ENCODE measurements around the gene KCNS3.

KCNS3 gene

DNA sequence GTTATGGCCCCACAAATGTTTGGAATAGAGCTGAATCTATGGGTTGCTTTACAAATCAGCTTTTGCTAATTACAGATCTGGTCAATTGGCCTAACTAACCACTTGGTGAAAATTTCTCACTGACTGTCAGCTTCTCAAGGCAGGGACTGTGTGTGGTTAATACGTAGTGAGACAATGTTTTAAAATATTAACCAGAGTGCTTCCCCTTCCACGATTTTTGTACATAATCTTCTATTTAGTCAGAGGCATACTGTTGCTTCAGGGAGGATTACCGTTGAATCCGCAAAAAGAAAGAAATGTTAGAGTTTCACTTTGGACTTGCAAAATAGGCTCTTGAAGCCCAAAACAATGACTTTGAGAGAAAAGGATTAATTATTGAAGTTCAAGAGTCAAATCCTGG lies 14.9 kb upstream of the KCNS3 start:
- H3K36me3 Mint-ChIP-seq (ENCODE audit: low read depth), result no peaks in the 10 kb centered on the region
- no peak overlapping the region for H3K4me3 Mint-ChIP-seq
- no peak overlapping the region for H3K27ac Mint-ChIP-seq
- H3K4me1 Mint-ChIP-seq (ENCODE audit: low read depth), result no peaks in the 10 kb centered on the region
- peaks cover 20% of the 10 kb centered on the region for H3K27me3 Mint-ChIP-seq
- H3K9me3 Mint-ChIP-seq, result no peaks in the 10 kb centered on the region

DNA sequence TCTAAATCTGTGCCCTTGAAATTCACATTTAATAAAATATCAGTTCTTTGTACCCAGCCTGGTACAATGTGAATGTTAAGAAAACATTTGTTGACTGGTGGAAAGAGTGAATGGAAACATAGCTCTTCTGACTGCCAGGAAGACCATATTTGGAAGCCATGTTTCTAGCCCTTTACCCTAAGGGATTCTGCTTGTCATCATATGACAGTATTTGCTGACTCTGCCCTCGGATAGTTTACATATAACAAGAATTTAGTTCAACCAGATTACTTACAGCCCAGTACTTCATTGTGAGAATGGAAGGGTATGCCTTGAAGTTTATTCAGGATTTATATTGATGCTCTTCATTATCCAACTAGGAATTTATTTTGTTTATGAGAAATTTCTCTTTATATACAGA lies 13.8 kb upstream of the KCNS3 start:
- H3K36me3 Mint-ChIP-seq (ENCODE audit: low read depth), result no peaks in the 10 kb centered on the region
- H3K4me1 Mint-ChIP-seq (ENCODE audit: low read depth), result no peaks in the 10 kb centered on the region
- H3K27me3 Mint-ChIP-seq, result peaks cover 15% of the 10 kb centered on the region
- H3K9me3 Mint-ChIP-seq, result no peaks in the 10 kb centered on the region
- no peak overlapping the region for H3K4me3 Mint-ChIP-seq
- no peak overlapping the region for H3K27ac Mint-ChIP-seq

DNA sequence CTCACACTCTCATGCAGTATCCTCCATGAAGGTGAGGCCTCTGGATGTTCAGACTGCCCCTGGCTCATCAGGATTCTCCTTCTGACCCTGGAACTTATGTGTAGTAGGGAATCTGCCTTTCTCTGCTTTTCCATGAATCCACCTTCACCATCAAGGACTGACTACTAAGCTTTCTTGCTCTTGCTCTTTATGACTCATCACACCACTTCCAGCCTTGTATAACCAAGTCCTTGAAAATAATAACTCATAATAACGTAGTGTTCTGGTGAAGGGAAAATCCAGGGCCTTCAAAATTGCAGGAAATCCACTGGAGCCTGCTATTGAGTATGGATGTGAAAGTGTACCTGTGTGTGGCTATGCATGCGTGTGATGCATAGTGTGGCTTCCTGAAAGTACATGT lies 11.3 kb upstream of the KCNS3 start:
- Mint-ChIP-seq H3K27ac (no peak overlapping the region), H3K36me3 (ENCODE audit: low read depth) (no peaks in the 10 kb centered on the region), H3K27me3 (peaks cover 15% of the 10 kb centered on the region)

DNA sequence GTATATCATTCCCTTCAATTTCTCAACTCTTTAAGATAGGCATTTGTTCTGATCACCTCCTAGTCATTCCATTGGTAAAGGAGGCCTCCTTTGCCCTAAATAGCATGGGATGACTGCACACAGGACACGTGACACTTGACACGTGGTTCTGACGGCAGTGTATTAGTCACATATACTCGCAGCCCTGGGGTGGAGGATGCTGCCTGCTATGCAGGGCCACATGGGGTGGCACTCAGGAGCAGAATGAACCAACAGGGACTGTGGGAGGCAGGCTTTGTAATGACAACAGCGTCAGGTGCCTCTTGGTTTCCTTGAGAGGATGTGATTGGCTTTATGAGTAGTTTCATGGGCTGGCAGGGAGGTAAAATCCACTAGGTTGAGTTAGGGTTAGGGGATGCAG lies 9.3 kb upstream of the KCNS3 start:
- no peak overlapping the region for H3K27ac Mint-ChIP-seq
- H3K4me3 Mint-ChIP-seq, result no peak overlapping the region
- peaks cover 25% of the 10 kb centered on the region for H3K27me3 Mint-ChIP-seq
- H3K9me3 Mint-ChIP-seq, result no peaks in the 10 kb centered on the region
- H3K4me1 Mint-ChIP-seq (ENCODE audit: low read depth), result no peaks in the 10 kb centered on the region
- H3K36me3 Mint-ChIP-seq (ENCODE audit: low read depth), result no peaks in the 10 kb centered on the region

More for the DNA sequence above, 11.3 kb upstream of the KCNS3 start:
- H3K4me1 Mint-ChIP-seq (ENCODE audit: low read depth), result no peaks in the 10 kb centered on the region
- no peak overlapping the region for H3K4me3 Mint-ChIP-seq
- H3K9me3 Mint-ChIP-seq, result no peaks in the 10 kb centered on the region

DNA sequence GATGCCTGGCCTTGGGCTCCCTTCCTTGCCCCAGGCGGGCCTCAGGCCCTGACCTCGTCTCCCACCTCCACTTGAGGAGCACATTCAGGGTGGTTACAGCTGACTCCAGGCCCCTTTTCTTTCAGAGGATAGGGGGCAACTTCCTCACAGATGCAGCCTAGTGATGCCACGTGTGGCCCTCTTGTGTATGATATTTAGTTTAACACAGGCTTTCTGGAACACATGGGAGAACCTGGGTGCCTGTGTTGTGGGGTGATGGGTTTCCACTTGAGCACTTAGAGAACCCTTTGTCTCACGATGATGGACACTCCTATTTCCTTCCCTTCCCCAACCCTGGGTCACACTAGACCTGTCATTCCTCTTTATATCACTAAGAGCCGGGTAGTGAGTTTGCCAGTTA lies 6.8 kb upstream of the KCNS3 start:
- H3K9me3 Mint-ChIP-seq, result no peaks in the 10 kb centered on the region
- peaks cover 44% of the 10 kb centered on the region for H3K27me3 Mint-ChIP-seq
- H3K4me1 Mint-ChIP-seq (ENCODE audit: low read depth), result no peaks in the 10 kb centered on the region
- H3K36me3 Mint-ChIP-seq (ENCODE audit: low read depth), result no peaks in the 10 kb centered on the region
- H3K4me3 Mint-ChIP-seq, result no peak overlapping the region
- no peak overlapping the region for H3K27ac Mint-ChIP-seq

DNA sequence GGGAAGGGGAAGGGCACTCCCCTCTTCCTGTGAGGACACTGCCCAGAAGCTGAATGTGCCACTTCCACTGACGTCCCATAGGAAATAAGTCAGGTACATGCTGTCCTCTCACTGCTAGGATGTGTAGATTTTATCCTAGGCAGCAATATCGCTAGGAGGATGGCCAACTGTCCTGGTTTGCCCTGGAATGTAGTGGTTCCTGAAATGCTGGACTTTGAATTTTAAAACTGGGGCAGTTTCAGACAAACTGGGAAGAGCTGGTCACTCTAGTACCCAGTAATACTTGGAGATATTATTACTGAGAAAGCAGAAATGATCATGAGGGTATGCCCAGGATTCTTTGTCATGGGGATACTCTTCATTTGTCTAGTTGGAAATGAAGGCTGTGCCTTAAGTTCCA lies 5.4 kb upstream of the KCNS3 start:
- Mint-ChIP-seq H3K4me3 (no peak overlapping the region), H3K27me3 (peaks cover 58% of the 10 kb centered on the region), H3K4me1 (ENCODE audit: low read depth) (peaks cover 8% of the 10 kb centered on the region), H3K36me3 (ENCODE audit: low read depth) (no peaks in the 10 kb centered on the region), H3K9me3 (no peaks in the 10 kb centered on the region), H3K27ac (no peak overlapping the region)

DNA sequence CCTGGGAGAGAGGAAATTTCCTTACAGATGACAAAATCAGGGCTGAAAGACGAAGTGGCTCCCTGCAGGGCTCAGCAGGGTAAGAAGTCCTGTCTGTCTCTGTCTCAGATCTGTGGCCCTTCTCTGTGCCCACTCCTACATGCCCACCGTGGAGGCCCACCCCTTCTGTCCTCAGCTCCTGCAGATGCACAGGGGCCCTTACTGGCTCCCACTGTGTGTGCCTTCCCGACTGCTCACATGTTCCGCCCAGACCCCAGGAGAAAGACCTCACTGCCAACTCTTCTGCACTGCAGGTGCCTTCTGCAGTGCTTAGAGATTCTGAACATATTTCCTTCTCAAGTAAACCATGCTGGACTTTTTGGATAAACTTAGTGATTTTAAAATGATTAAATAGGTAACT lies 1.9 kb upstream of the KCNS3 start:
- H3K27me3 Mint-ChIP-seq, result peaks cover 63% of the 10 kb centered on the region
- no peak overlapping the region for H3K27ac Mint-ChIP-seq
- no peaks in the 10 kb centered on the region for H3K9me3 Mint-ChIP-seq
- H3K36me3 Mint-ChIP-seq (ENCODE audit: low read depth), result no peaks in the 10 kb centered on the region
- H3K4me3 Mint-ChIP-seq, result no peak overlapping the region
- H3K4me1 Mint-ChIP-seq (ENCODE audit: low read depth), result peaks cover 13% of the 10 kb centered on the region

DNA sequence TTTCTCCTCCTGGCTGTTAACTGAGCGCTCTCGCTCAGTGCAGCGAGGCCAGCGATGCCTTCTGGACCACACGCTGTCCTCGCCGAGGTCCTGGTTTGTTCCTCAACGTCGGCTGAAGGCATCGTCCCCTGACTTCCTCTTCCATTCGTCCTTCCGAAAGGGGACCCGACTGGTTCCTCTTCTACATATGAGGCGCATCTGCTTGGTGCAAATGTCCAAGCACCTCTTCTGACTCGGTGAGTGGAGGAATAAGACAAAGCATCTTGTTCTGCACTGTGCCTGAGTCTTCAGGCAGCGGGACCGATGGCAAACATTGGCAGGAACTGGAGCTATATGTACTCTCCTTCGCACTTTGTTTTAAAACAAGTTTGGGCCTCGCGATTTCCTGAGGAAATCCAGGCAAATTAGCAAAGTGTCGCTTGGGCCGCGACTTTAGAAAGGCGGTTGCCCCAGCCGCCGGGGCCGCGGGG lies 621 bp upstream of the KCNS3 start:
- no peaks in the 10 kb centered on the region for H3K36me3 Mint-ChIP-seq (ENCODE audit: low read depth)
- H3K27me3 Mint-ChIP-seq, result peaks cover 76% of the 10 kb centered on the region
- no peak overlapping the region for H3K27ac Mint-ChIP-seq
- no peaks in the 10 kb centered on the region for H3K9me3 Mint-ChIP-seq
- peak overlapping the region; percentile 81 for H3K4me3 Mint-ChIP-seq
- H3K4me1 Mint-ChIP-seq (ENCODE audit: low read depth), result peaks cover 13% of the 10 kb centered on the region

DNA sequence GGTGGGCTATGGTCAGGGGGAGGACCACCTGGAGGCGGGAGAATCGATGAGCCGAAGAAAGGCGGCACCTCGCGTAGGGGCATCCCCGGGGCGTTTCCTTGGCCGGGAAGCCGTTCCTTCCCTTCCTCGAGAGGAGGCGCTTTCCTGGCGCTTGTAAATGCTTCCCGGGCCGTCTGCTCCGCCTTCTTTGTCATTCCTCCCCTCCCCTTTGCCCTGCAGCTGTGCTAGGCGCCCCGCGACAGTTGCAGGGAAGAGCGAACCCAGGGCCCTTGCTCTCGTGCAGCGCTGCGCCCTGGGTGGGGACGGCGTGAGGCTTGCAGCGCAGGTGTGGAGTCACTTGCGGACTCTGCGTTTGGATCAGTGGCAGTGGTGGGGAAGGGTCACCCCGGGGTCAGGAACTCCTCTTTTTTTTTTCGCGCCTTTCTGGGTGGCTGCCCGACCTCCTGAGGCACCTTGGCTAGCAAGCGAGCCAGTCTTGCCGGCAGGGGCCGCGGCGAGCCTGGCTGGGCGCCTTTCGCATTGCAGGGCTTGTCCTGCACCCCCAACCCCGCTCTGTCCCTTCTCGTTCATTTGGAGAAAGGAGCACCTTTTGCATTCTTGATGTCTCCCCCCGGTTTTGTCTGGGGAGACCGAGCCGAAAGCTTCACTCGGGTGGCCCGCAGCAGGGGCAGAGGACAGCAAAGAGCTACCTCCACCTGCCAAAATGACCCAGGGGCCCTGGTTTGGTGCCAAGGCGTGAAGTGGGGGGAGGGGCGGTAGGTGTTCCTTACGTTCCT lies 858 bp downstream of the KCNS3 start:
- Mint-ChIP-seq H3K27ac (no peak overlapping the region), H3K27me3 (peaks cover 68% of the 10 kb centered on the region), H3K4me1 (ENCODE audit: low read depth) (peaks cover 13% of the 10 kb centered on the region), H3K36me3 (ENCODE audit: low read depth) (no peaks in the 10 kb centered on the region), H3K4me3 (peak overlapping the region; percentile 56), H3K9me3 (peaks cover 4% of the 10 kb centered on the region)

DNA sequence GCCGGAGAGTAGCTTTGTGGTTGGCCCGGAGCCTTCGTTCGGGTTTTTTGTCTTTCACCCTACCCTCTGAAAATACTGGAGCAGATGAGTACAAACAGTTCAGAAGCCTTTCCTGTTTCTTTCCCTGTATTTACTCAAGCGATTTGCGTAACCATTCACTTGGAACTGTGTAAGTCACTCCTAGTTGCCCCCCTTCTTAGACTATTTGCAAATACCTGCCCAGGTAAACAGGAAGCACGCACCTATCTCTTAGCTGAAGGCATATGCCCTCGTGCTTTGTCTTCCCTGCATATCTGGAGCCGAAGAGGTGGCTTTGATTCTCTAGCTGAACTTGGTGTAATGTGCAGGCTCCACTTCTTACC lies 1.4 kb downstream of the KCNS3 start:
- H3K4me1 Mint-ChIP-seq (ENCODE audit: low read depth), result peaks cover 13% of the 10 kb centered on the region
- no peak overlapping the region for H3K27ac Mint-ChIP-seq
- H3K9me3 Mint-ChIP-seq, result peaks cover 4% of the 10 kb centered on the region
- no peaks in the 10 kb centered on the region for H3K36me3 Mint-ChIP-seq (ENCODE audit: low read depth)
- H3K27me3 Mint-ChIP-seq, result peaks cover 67% of the 10 kb centered on the region
- no peak overlapping the region for H3K4me3 Mint-ChIP-seq

DNA sequence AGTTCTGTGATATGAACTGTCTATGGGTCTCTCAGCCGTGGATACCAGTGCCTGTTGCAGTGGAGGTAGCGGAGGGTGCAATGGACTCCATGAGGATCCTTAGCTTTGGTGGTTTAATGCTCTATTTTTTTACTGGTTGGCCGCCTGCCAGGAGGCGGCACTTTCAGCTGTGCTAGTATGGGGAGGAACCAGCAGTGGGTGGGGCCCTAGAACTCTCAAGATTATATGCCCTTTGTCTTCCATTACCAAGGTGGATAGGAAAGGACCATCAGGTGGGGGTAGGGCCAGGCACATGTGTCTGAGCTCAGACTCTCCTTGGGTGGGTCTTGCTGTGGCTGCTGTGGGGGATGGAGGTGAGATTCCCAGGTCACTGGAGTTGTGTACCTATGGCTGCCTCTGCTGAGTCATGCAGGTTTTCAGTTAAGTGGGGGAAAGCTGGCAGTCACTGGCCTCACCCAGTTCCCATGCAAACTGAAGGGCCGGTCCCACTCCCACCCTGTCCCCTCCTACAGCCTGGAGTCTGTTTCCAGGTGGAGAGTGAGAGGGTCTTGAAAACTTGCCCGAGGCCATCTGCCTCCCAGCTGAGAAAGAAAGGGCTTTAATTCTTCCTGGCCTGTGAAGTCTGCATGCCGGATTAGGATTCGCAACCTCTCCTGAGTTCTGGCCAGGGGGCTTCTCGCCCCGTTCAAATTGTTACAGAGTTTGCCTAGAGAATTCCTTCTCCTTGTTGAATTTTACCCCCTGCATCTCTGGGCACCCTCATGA lies 14.5 kb downstream of the KCNS3 start:
- H3K36me3 Mint-ChIP-seq (ENCODE audit: low read depth), result no peaks in the 10 kb centered on the region
- peaks cover 8% of the 10 kb centered on the region for H3K27me3 Mint-ChIP-seq
- no peak overlapping the region for H3K27ac Mint-ChIP-seq
- peaks cover 19% of the 10 kb centered on the region for H3K9me3 Mint-ChIP-seq
- H3K4me1 Mint-ChIP-seq (ENCODE audit: low read depth), result no peaks in the 10 kb centered on the region
- H3K4me3 Mint-ChIP-seq, result no peak overlapping the region

DNA sequence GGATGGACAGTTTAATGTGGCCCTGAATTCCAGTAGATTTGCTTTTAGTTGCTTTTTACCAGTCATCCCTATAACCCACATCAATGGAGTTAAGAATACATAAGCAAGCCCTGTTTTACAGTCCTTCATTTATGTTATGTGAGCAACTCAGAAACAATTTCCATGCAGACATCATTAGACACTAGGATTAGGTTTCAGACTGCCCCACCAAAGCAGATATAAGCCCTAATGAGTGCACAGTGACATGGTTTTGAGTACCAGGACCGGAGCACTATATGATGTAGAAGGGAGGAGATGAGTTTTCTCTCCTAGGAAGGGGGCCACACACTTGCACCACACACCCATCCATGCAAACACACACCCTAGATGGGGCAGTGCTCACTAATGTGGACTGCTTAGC lies 15.5 kb downstream of the KCNS3 start:
- peaks cover 8% of the 10 kb centered on the region for H3K27me3 Mint-ChIP-seq
- H3K9me3 Mint-ChIP-seq, result peaks cover 19% of the 10 kb centered on the region
- H3K4me3 Mint-ChIP-seq, result no peak overlapping the region
- H3K4me1 Mint-ChIP-seq (ENCODE audit: low read depth), result no peaks in the 10 kb centered on the region
- H3K36me3 Mint-ChIP-seq (ENCODE audit: low read depth), result no peaks in the 10 kb centered on the region
- no peak overlapping the region for H3K27ac Mint-ChIP-seq

DNA sequence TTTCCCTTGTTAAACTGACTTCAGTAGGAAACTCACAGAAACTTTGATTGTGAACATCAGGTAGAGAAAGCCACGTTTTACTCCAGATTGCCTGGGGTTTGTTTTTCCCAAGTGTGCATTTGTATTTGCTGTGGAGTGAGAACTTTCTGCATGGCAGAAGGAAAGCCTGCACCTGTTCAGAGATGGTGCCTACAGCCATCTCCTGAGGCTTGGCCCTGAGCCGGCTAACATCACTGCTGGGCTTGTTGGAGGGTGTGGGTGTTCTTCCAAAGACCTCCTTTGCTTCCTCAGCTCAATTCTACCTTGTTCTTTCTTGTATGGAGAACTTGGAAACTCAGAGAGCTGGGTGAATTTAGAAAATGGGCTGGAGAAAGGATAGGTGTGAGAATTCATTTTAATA lies 16.1 kb downstream of the KCNS3 start:
- no peak overlapping the region for H3K4me3 Mint-ChIP-seq
- H3K27me3 Mint-ChIP-seq, result peaks cover 8% of the 10 kb centered on the region
- H3K9me3 Mint-ChIP-seq, result peaks cover 19% of the 10 kb centered on the region
- no peaks in the 10 kb centered on the region for H3K4me1 Mint-ChIP-seq (ENCODE audit: low read depth)
- no peaks in the 10 kb centered on the region for H3K36me3 Mint-ChIP-seq (ENCODE audit: low read depth)
- no peak overlapping the region for H3K27ac Mint-ChIP-seq

DNA sequence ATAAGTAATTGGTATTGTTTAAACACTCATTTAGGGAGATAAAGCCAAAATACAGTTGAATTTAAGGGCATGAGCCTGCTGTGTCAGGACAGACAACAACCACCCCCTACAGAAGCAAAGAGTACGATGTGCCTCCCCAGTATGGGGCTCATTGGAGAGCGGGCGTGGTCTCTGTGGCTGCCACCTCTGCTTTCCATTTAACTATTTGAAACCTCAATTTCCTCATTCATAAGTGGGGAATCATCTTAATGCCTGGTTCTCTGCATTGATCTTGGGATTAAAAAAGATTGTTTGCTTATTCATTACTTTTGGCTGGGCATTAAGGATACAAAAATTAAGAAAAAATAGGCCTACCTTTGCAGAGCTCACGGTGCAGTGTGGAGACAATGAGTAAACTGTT lies 21.4 kb downstream of the KCNS3 start:
- Mint-ChIP-seq H3K9me3 (no peaks in the 10 kb centered on the region), H3K36me3 (ENCODE audit: low read depth) (no peaks in the 10 kb centered on the region), H3K4me1 (ENCODE audit: low read depth) (no peaks in the 10 kb centered on the region), H3K4me3 (no peak overlapping the region), H3K27ac (no peak overlapping the region), H3K27me3 (peaks cover 15% of the 10 kb centered on the region)

DNA sequence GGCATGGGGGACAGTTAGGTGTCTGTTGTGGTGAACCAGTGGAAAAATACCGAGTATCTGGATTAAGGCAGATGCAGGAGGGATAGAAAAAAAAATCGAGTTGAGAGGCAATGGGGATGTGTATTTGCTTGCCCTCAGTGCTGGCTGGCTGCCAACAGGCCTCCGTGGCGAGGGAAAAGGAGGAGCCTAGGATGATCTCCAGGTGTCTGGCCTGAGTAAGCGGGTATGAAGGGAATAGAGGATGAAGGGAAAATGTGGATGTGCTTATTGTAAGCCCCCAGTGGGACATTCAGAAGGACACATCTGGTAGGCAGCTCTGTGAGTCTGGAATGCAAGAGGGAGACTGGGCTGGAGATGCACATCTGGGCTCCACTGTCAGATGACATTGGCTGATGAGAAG lies 22.8 kb downstream of the KCNS3 start:
- Mint-ChIP-seq H3K27ac (no peak overlapping the region), H3K9me3 (no peaks in the 10 kb centered on the region), H3K27me3 (peaks cover 10% of the 10 kb centered on the region), H3K36me3 (ENCODE audit: low read depth) (no peaks in the 10 kb centered on the region), H3K4me3 (no peak overlapping the region), H3K4me1 (ENCODE audit: low read depth) (no peaks in the 10 kb centered on the region)

Data from stimulated activated naive CD8-positive, alpha-beta T cell treated with anti-CD3 and anti-CD28 coated beads, Interleukin-15, Interleukin-2, amounts not matched to agents 100 ng/mL and 50 ng/mL, for 24 hours (primary cell).